Stimulated activated CD8-positive, alpha-beta memory T cell treated with anti-CD3 and anti-CD28 coated beads, Interleukin-15, amount 100 ng/mL, for 4 hours (primary cell): Measurements from ENCODE around the gene ENO4.

ENCODE experiments used
- DNase-seq, 2 donors: peaks; one replicate each; pipeline ENCODE4 v3.0.0-alpha.2; 2020; ENCODE audit warnings: low read depth in 2 of 2

Gene ENO4

GRCh38 chr10:116912162-116912561 is 62.9 kb downstream of the ENO4 start:
- DNase-seq, result no peak

GRCh38 chr10:116913695-116914094 is 64.4 kb downstream of the ENO4 start:
- DNase-seq, result no peak

GRCh38 chr10:116915340-116915739 is 66.0 kb downstream of the ENO4 start:
- no peak for DNase-seq

GRCh38 chr10:116917481-116917880 is 68.2 kb downstream of the ENO4 start:
- DNase-seq, result no peak

- no peak for DNase-seq
Observed at GRCh38 chr10:116918583-116918982, 69.3 kb downstream of the ENO4 start.

GRCh38 chr10:116919164-116919563 is 69.9 kb downstream of the ENO4 start:
- DNase-seq, result no peak

- DNase-seq, result no peak
Observed at GRCh38 chr10:116919706-116920105, 70.4 kb downstream of the ENO4 start.

GRCh38 chr10:116925056-116925455 is 75.8 kb downstream of the ENO4 start:
- no peak for DNase-seq

GRCh38 chr10:116926426-116926825 is 77.1 kb downstream of the ENO4 start:
- DNase-seq, result no peak

GRCh38 chr10:116931806-116932205 is 82.5 kb downstream of the ENO4 start:
- no peak for DNase-seq
